H1 (cell line): ENCODE results near the gene SKOR2. TPM values are rescaled to one million over a fixed set of nuclear protein-coding genes. Genes with fewer than 3 reads are reported as not detected.

Experiments used
- CTCF ChIA-PET: fragments of 300-600 bp; sonication (Branson Sonifier 250); formaldehyde crosslinking; loops from one replicate; lab custom pipeline; 2021; ENCODE audit not compliant: partially characterized antibody; lab: Charles Lee
- POLR2A ChIA-PET: fragments of 300-600 bp; sonication (Branson Sonifier 250); formaldehyde crosslinking; loops from one replicate; lab custom pipeline; 2021; ENCODE audit warnings: inconsistent platforms; ENCODE audit not compliant: partially characterized antibody; lab: Charles Lee
- DNase-seq, 2 experiments: peaks; one replicate each; pipeline versions ENCODE4 v3.0.0 to v3.0.0-alpha.2; 2010 to 2022; ENCODE audit warnings: low spot score in 2 of 2, low read depth in 1 of 2, mixed read lengths in 1 of 2
- FAIRE-seq: peaks from 2 replicates; lab custom pipeline; 2011; peaks lifted over from hg19 to GRCh38; lab: Jason Lieb, UNC
- H2AFZ ChIP-seq: 2 replicates; pipeline ENCODE4 v1.8.1; 2012; ENCODE audit warnings: low read length, inconsistent platforms
- H2AK5ac ChIP-seq: 2 replicates; pipeline ENCODE4 v1.6.1; 2013; ENCODE audit warnings: low read depth, low read length
- H2BK120ac ChIP-seq: replicated peaks from 2 replicates; pipeline ENCODE3; 2013; ENCODE audit warnings: low read depth, low read length, inconsistent platforms
- H2BK12ac ChIP-seq: 2 replicates; pipeline ENCODE4 v1.6.1; 2013; ENCODE audit warnings: low read depth, low read length
- H2BK15ac ChIP-seq: 2 replicates; pipeline ENCODE4 v1.6.1; 2013; ENCODE audit warnings: low read length
- H2BK20ac ChIP-seq: 2 replicates; pipeline ENCODE4 v1.6.1; 2013; ENCODE audit warnings: low read length
- H2BK5ac ChIP-seq: 2 replicates; pipeline ENCODE4 v1.6.1; 2013; ENCODE audit warnings: low read depth, low read length
- H3K14ac ChIP-seq: 2 replicates; pipeline ENCODE4 v1.6.1; 2013; ENCODE audit warnings: inconsistent platforms; ENCODE audit not compliant: insufficient read length
- H3K18ac ChIP-seq: 2 replicates; pipeline ENCODE4 v1.6.1; 2013; ENCODE audit warnings: low read length; ENCODE audit errors: extremely low read depth
- H3K23ac ChIP-seq: 2 replicates; pipeline ENCODE4 v1.6.1; 2013; ENCODE audit warnings: inconsistent platforms; ENCODE audit not compliant: insufficient read length
- H3K23me2 ChIP-seq: 2 replicates; pipeline ENCODE4 v1.6.1; 2013; ENCODE audit warnings: low read depth, low read length
- H3K27ac ChIP-seq: 2 replicates; pipeline ENCODE4 v1.6.1; 2011; ENCODE audit warnings: low read depth, low read length, inconsistent platforms
- H3K27me3 ChIP-seq, 4 experiments: replicated peaks in 1 of 4; 1 replicate in 1 of 4; 2 replicates in 3 of 4; pipeline versions ENCODE4 v1.6.1 to v1.8.1; 2011 to 2013; ENCODE audit warnings: low read length in 3 of 4, mild to moderate bottlenecking in 3 of 4, inconsistent platforms in 2 of 4, mixed read lengths in 2 of 4, moderate library complexity in 1 of 4; ENCODE audit not compliant: control insufficient read depth in 3 of 4, insufficient read depth in 3 of 4; ENCODE audit errors: extremely low read depth in 1 of 4
- H3K36me3 ChIP-seq, 4 experiments: 2 replicates each; pipeline versions ENCODE4 v1.6.1 to v1.8.1; 2011 to 2013; ENCODE audit warnings: mild to moderate bottlenecking in 4 of 4, low read length in 3 of 4, moderate library complexity in 2 of 4, control low read depth in 1 of 4, inconsistent platforms in 1 of 4; ENCODE audit not compliant: insufficient read depth in 4 of 4, control insufficient read depth in 2 of 4
- H3K4ac ChIP-seq: replicated peaks from 2 replicates; pipeline ENCODE3; 2013; ENCODE audit warnings: low read length, low read depth, mixed read lengths, inconsistent platforms; ENCODE audit not compliant: insufficient read length
- H3K4me1 ChIP-seq, 4 experiments: replicated peaks in 1 of 4; 1 replicate in 1 of 4; 2 replicates in 3 of 4; pipeline versions ENCODE4 v1.6.1 to v1.8.1; 2011 to 2013; ENCODE audit warnings: low read length in 3 of 4, inconsistent platforms in 2 of 4, mixed read lengths in 1 of 4; ENCODE audit not compliant: insufficient read depth in 4 of 4, control insufficient read depth in 3 of 4
- H3K4me2 ChIP-seq, 2 experiments: 2 replicates each; pipeline versions ENCODE4 v1.6.1 to v1.8.1; 2011 to 2013; ENCODE audit warnings: low read depth in 2 of 2, low read length in 2 of 2, control low read depth in 1 of 2, inconsistent platforms in 1 of 2, mild to moderate bottlenecking in 1 of 2; ENCODE audit not compliant: insufficient read depth in 1 of 2
- H3K4me3 ChIP-seq, 4 experiments: fragments of 200-600, 300-600 bp in 1 of 4; sonication (generic), shearing (Covaris generic), sonication (Bioruptor Twin) in 1 of 4; 2 replicates each; pipeline versions ENCODE4 v1.5.1 to v1.8.1; 2011 to 2016; ENCODE audit warnings: low read length in 4 of 4, low read depth in 3 of 4, control low read depth in 2 of 4, inconsistent platforms in 2 of 4, mild to moderate bottlenecking in 2 of 4, mixed read lengths in 1 of 4, moderate library complexity in 1 of 4; ENCODE audit not compliant: insufficient read depth in 2 of 4; ENCODE audit errors: extremely low read depth in 1 of 4
- H3K56ac ChIP-seq: replicated peaks from 2 replicates; pipeline ENCODE3; 2013; ENCODE audit warnings: low read depth, mild to moderate bottlenecking, mixed read lengths, low read length, inconsistent platforms; ENCODE audit not compliant: insufficient read length
- H3K79me1 ChIP-seq: 2 replicates; pipeline ENCODE4 v1.6.1; 2013; ENCODE audit warnings: low read depth, low read length, control low read depth
- H3K79me2 ChIP-seq, 2 experiments: 2 replicates each; pipeline versions ENCODE4 v1.6.1 to v1.8.1; 2012 to 2013; ENCODE audit warnings: low read length in 2 of 2, mild to moderate bottlenecking in 2 of 2, inconsistent platforms in 1 of 2; ENCODE audit not compliant: insufficient read depth in 2 of 2, control insufficient read depth in 1 of 2
- H3K9ac ChIP-seq, 4 experiments: replicated peaks in 1 of 4; 1 replicate in 1 of 4; 2 replicates in 3 of 4; pipeline versions ENCODE4 v1.6.1 to v1.8.1; 2011 to 2013; ENCODE audit warnings: low read depth in 3 of 4, low read length in 3 of 4, control low read depth in 2 of 4, mild to moderate bottlenecking in 2 of 4, moderate library complexity in 2 of 4, inconsistent platforms in 1 of 4; ENCODE audit errors: extremely low read depth in 1 of 4
- H3K9me3 ChIP-seq, 2 experiments: 2 replicates each; pipeline versions ENCODE4 v1.6.1 to v1.8.1; 2012 to 2013; ENCODE audit warnings: mild to moderate bottlenecking in 2 of 2, moderate library complexity in 2 of 2, control low read depth in 1 of 2, inconsistent platforms in 1 of 2, low read depth in 1 of 2, low read length in 1 of 2, mixed read lengths in 1 of 2; ENCODE audit not compliant: insufficient read depth in 2 of 2
- H4K20me1 ChIP-seq, 2 experiments: replicated peaks in 1 of 2; 2 replicates each; pipeline versions ENCODE3 to v1.8.1; 2011 to 2013; ENCODE audit warnings: inconsistent platforms in 2 of 2, low read length in 2 of 2, mild to moderate bottlenecking in 1 of 2; ENCODE audit not compliant: insufficient read depth in 2 of 2, control insufficient read depth in 1 of 2
- H4K5ac ChIP-seq: 2 replicates; pipeline ENCODE4 v1.6.1; 2013; ENCODE audit warnings: low read length, low read depth, mixed read lengths, inconsistent platforms; ENCODE audit not compliant: insufficient read length
- H4K8ac ChIP-seq: 2 replicates; pipeline ENCODE4 v1.8.0; 2013; ENCODE audit warnings: mild to moderate bottlenecking, moderate library complexity, low read length, inconsistent platforms; ENCODE audit not compliant: insufficient read depth; ENCODE audit errors: extremely low read depth
- H4K91ac ChIP-seq: replicated peaks from 2 replicates; pipeline ENCODE3; 2013; ENCODE audit warnings: low read length, mixed read lengths, inconsistent platforms; ENCODE audit not compliant: insufficient read length
- CREB1 ChIP-seq: IDR thresholded peaks from 2 replicates; pipeline ENCODE4 v1.6.1; 2012; ENCODE audit warnings: inconsistent platforms
- RAD21 ChIP-seq, 2 experiments: IDR thresholded peaks in 1 of 2; conservative IDR thresholded peaks in 1 of 2; 2 replicates each; pipeline ENCODE4 v1.6.1; 2011; ENCODE audit warnings: low read depth in 2 of 2, low read length in 2 of 2, improper control_type of control experiment in 1 of 2, inconsistent platforms in 1 of 2, mild to moderate bottlenecking in 1 of 2, moderate library complexity in 1 of 2
- RBBP5 ChIP-seq: IDR thresholded peaks from 2 replicates; pipeline ENCODE4 v1.7.1; 2012; ENCODE audit warnings: low read depth, mild to moderate bottlenecking, inconsistent platforms, low read length, moderate library complexity, borderline replicate concordance
- RFX5 ChIP-seq: IDR thresholded peaks from 2 replicates; pipeline ENCODE4 v1.6.1; 2011; ENCODE audit warnings: low read depth, low read length, improper control_type of control experiment, borderline replicate concordance
- WGBS, 2 experiments: shearing (Covaris generic) in 1 of 2; methylation state at CpG; one replicate each; pipeline versions ENCODE4 v1.1.6 to v1.1.7; 2013 to 2015; ENCODE audit warnings: low lambda C conversion rate in 2 of 2, mixed read lengths in 2 of 2, inconsistent platforms in 1 of 2, low coverage in 1 of 2, missing lambda C conversion rate in 1 of 2; ENCODE audit not compliant: insufficient replicate concordance in 2 of 2, insufficient coverage in 1 of 2, insufficient read length in 1 of 2; ENCODE audit errors: extremely low coverage in 1 of 2, missing lambda C conversion rate in 1 of 2; 5-methylcytosine and 5-hydroxymethylcytosine counted together
- polyA plus RNA-seq, 7 experiments: library from polyadenylated mRNA; depleted of rRNA in 3 of 7; stranded (reverse) in 5 of 7; unstranded in 2 of 7; fragments of >200 nt in 5 of 7; fragments of 200-250 nt in 2 of 7; gene quantifications; 1 replicate in 5 of 7; 2 replicates in 1 of 7; 4 replicates in 1 of 7; pipeline versions ENCODE4 v1.2.1 to v1.2.3, GENCODE V29; 2011 to 2013; ENCODE audit warnings: missing spikeins in 2 of 7, mixed read lengths in 2 of 7
- total RNA-seq: library from RNA; stranded (reverse); fragmentation: NEBNext Ultra II Directional; extraction: Animal tissue kit (Norgen Biotek cat#: 25700); gene quantifications from 2 replicates; pipeline ENCODE4 v1.2.1, GENCODE V29; 2021
- TF ChIP-seq, protein P1 (sequence below), 3 experiments: IDR thresholded peaks; 1 replicate in 2 of 3; 2 replicates in 1 of 3; pipeline versions ENCODE4 v1.5.1 to v1.6.1; 2011; ENCODE audit warnings: low read length in 3 of 3, mild to moderate bottlenecking in 3 of 3, inconsistent platforms in 2 of 3, low read depth in 1 of 3, moderate library complexity in 1 of 3; ENCODE audit not compliant: insufficient read depth in 1 of 3; ENCODE audit errors: control extremely low read depth in 1 of 3

The SKOR2 gene
- total and polyA plus RNA-seq, 2 of the 8 experiments (the other 6 are each of a cell fraction or from before 2014, with no cell fraction given): 0.05 to 0.11 TPM

DNA sequence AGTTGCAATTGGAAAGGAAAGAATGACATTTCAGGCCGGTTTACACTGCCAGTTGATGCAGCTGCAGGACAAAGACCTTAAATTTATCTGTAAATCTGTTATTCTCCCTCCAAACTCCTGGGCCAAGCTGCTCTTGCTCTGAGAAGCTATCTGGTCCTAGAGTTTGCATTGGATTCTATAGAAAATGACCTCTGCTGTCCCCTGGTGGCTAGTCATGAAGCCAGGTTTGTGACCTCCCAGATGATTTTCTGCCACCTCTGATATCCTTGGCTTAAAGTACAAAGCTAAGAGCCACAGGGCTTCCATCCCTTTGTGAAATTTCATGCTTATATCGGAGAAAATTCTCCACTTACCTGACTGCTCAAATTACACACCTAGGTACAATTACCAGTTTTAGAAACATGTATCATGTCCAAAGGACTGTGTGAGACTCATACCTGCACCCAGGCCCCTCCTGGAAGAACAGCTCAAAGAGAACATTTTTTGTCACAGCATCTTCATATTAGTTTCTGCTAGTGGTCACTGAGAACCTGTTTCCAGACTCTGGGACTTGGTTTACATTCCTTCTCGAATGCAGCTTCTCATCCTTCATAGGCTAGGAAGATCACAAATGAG lies 46.4 kb downstream of the SKOR2 start:
- no peaks in the 10 kb centered on the region for H4K20me1 ChIP-seq
- peak in 1 of 2 experiments; percentile 66 for DNase-seq
- H3K4ac ChIP-seq: no peak overlapping the region
- ChIA-PET CTCF (interaction anchor here (0.6 to 5.8 kb wide), 43 partner anchors 8 to 1025 kb away, joined by 3 to 77 read pairs (median 4); partner anchors contain the start of genes ELOA2 and HDHD2), POLR2A (interaction anchor here (1.1 to 1.4 kb wide), 4 partner anchors 37 to 105 kb away, joined by 3 to 6 read pairs (median 3); no protein-coding TSS in a partner anchor)
- 57% methylated on average over 3 of the region's 3 CpGs; no CpG with 5 or more reads in 1 of the 2 experiments for WGBS, 2 experiments
- H3K9me3 ChIP-seq: no peaks in the 10 kb centered on the region
- H3K4me3 ChIP-seq: no peak overlapping the region
- H2BK20ac ChIP-seq: no peak overlapping the region
- H3K14ac ChIP-seq: no peak overlapping the region
- peaks cover 0 to 4% (median 0%) of the 10 kb centered on the region in 4 experiments; a peak in 3 of 7 replicates for H3K4me1 ChIP-seq
- FAIRE-seq: peak; percentile 81
- H2AK5ac ChIP-seq: no peak overlapping the region
- no peak overlapping the region for H2AFZ ChIP-seq
- H3K56ac ChIP-seq: no peak overlapping the region
- no peak overlapping the region for H2BK12ac ChIP-seq
- TF ChIP-seq RFX5 (no peak), RAD21 (IDR thresholded peaks at IDR 0.05 in 1 of 2, conservative IDR thresholded peaks at IDR 0.05 in 1 of 2; ENCODE audit: low read depth in 2 of 2, low read length in 2 of 2) (peak; percentile 80 to 84), CREB1 (no peak), RBBP5 (no peak)
- TF ChIP-seq, protein P1, sequence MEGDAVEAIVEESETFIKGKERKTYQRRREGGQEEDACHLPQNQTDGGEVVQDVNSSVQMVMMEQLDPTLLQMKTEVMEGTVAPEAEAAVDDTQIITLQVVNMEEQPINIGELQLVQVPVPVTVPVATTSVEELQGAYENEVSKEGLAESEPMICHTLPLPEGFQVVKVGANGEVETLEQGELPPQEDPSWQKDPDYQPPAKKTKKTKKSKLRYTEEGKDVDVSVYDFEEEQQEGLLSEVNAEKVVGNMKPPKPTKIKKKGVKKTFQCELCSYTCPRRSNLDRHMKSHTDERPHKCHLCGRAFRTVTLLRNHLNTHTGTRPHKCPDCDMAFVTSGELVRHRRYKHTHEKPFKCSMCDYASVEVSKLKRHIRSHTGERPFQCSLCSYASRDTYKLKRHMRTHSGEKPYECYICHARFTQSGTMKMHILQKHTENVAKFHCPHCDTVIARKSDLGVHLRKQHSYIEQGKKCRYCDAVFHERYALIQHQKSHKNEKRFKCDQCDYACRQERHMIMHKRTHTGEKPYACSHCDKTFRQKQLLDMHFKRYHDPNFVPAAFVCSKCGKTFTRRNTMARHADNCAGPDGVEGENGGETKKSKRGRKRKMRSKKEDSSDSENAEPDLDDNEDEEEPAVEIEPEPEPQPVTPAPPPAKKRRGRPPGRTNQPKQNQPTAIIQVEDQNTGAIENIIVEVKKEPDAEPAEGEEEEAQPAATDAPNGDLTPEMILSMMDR (IDR thresholded peaks at IDR 0.05; ENCODE audit: control extremely low read depth in 1 of 3, insufficient read depth in 1 of 3, low read depth in 1 of 3, low read length in 3 of 3): peak; percentile 47 to 91 (median 85)
- TF ChIP-seq, all 59 proteins: peak for 2
- H3K18ac ChIP-seq: no peak overlapping the region
- H4K91ac ChIP-seq: no peak overlapping the region
- H3K4me2 ChIP-seq: no peak overlapping the region
- no peaks in the 10 kb centered on the region for H3K27me3 ChIP-seq
- H3K79me1 ChIP-seq: no peaks in the 10 kb centered on the region
- no peaks in the 10 kb centered on the region for H3K23me2 ChIP-seq
- no peak overlapping the region for H2BK15ac ChIP-seq
- no peak overlapping the region for H2BK120ac ChIP-seq
- H2BK5ac ChIP-seq: no peak overlapping the region
- H3K79me2 ChIP-seq: no peaks in the 10 kb centered on the region
- H3K36me3 ChIP-seq: no peaks in the 10 kb centered on the region
- no peak overlapping the region for H3K23ac ChIP-seq
- no peak overlapping the region for H3K27ac ChIP-seq
- no peak overlapping the region for H3K9ac ChIP-seq
- H4K5ac ChIP-seq: no peak overlapping the region
- no peak overlapping the region for H4K8ac ChIP-seq
